HK-2 (cell line): ENCODE measurements around the gene SARS2.
"Not testable (repeated sequence)": the region's sequence is repeated elsewhere in the genome, so short reads cannot be mapped to it uniquely, and the experiment has no call there.

Source experiments
- DNase-seq: peaks from one replicate; pipeline ENCODE4 v3.0.0-alpha.2; 2018; ENCODE audit not compliant: unreplicated experiment

The SARS2 gene

DNA sequence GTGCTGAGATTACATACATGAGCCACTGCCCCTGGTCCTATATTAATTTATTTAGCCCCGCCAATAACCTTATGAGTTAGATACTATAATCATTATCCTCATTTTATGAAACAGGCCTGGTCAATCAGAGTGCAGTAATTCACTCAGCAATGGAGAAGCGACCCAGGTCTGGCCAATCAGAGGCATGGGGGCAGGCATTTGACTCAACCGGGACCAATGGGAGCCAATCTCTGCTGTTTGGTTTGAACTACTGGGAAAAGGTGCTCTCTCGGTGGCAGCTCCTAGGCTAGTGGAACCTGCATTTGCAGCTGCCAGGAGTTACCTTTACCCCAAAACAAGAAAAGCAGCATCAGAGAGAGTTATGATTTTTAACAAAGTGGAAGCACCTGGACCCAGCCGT lies 37.7 kb downstream of the SARS2 start:
- no peak for DNase-seq

DNA sequence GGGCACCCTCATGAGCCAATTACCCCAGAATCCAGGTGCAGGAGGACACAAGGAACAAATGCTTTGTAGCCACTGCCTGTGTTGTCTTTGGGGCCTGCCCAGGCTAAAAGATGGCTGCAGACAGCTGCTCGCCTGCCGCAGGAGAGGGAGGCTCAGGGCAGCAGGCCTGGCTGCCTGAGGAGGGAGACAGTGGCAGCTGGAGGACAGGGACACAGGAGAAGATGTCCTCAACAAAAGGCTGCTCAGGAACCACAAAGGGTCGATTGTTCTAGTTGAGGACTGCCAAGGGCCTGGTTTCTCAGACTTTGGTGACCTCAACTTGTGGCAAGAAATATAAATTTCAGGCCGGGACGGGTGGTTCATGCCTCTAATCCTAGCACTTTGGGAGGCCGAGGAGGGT lies 38.8 kb downstream of the SARS2 start:
- DNase-seq: no peak

DNA sequence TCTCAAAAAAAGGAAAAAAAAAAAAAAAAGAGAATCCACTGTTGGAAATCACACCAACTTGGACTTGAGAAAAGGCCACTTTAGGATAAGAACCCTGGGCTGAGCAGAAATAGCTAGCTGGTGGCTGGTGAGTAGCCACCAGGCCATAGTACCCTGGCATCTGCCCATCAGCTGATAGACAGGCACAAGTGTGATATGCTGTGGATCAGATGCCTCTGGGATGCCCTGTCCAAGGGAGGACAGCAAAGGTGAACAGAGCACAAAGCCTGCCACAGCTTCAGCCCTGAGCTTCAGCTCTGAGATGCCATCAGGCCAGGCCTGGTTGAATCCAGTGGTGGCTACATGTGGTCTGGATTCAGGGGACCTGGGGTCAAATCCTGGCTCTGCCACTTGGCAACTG lies 39.9 kb downstream of the SARS2 start:
- DNase-seq: no peak

DNA sequence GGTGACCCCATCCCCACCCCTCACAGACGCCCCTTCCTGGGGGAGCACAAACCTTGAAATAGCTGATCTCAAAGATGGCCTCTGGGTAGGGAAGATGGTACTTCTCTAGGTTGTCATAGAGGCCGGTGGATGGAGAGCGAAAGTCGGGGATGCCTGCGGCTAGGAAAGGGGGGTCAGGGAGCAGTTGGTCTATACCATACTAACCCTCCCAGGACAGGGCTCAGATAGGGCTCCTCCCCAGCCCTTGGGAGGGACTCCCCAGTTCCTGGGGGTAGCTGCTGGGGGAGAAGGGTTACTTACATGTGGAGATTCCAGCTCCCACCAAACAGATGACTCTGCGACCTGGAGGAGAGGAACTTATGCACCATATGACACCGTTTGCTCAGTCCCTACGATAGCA lies 40.8 kb downstream of the SARS2 start:
- DNase-seq: no peak

DNA sequence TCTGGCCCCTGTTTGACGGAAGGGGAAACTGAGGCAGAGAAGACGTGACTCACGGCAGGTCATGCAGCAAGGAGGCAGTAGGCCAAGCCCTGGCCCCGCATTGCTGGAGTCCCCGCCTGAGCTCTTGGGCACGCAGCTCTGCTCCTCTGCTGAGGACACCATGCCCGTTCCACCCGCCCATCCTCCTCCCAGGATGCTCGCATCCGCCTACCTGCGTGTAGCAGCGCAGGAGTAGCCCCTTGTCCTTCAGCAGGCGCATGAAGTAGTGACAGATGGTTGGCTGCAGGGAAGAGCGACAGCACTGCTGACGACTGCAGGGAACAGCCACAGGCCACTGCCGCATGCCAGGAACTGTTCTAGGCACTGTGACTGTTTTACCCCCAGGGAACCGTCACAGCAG lies 41.7 kb downstream of the SARS2 start:
- no peak for DNase-seq

DNA sequence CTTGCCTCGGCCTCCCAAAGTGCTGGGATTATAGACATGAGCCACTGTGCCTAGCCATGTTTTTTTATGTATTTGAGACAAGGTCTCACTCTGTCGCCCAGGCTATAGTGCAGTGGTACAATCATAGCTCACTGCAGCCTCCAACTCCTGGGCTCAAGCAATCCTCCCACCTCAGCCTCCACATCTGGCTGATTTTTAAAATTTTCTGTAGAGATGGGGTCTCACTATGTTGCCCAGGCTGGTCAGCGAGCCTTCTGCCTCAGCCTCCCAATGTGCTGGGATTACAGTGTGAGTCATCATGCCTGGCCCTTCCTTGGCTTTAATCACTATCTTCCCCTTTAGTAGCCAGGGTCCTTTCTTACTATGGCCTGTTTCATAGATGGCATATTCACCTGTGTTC lies 45.9 kb downstream of the SARS2 start:
- DNase-seq: not testable (repeated sequence)

DNA sequence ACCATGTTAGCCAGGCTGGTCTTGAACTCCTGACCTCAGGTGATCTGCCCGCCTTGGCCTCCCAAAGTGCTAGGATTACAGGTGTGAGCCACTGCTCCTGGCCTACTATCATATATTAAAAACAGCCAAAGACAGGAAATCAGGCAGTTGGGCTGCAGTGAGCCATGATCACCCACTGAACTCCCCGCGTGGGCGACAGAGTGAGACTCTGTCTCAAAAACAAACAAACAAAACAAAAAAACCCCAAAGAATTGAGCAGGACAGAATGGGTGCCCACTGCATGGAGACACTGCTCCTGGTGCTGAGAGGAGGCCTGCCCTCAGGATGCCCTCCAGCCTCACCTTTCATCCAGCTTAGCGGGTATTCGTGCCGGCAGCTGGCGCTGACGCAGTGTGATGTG lies 47.3 kb downstream of the SARS2 start:
- DNase-seq: no peak

DNA sequence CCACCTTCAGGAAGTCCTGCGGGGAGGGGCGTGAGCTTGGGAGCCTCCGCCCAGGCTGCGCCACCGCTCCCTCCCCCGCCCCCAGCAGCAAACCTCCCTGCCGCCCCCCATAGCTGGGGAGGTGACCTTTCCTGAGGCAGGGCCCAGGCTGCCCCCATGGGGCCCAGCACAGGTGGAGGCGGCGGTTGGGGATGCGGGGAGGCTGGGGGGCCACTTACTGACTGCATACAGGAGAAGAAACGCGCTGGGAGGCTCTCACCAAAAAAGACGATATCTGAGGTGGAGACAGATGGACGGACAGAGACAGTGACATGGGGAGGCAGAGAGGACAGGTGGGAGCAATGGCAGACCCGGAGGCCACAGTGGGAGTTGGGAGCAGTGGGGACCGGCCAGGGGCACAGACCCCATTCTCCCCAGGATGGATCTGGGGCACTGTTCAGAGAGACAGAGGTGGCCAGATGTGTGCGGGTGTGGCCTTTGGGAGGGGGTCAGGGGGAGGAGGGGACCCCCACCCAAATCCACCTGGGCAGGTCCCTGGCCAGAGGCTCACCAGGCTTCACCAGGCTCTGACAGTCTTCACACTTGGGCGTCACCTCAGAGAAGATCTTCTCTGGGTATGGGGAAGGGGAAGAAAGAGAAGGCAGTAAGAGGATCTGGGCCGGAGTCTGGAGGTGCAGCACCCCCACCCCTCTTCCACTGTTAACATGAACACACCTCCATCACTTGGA lies 49.5 kb downstream of the SARS2 start:
- DNase-seq: no peak

DNA sequence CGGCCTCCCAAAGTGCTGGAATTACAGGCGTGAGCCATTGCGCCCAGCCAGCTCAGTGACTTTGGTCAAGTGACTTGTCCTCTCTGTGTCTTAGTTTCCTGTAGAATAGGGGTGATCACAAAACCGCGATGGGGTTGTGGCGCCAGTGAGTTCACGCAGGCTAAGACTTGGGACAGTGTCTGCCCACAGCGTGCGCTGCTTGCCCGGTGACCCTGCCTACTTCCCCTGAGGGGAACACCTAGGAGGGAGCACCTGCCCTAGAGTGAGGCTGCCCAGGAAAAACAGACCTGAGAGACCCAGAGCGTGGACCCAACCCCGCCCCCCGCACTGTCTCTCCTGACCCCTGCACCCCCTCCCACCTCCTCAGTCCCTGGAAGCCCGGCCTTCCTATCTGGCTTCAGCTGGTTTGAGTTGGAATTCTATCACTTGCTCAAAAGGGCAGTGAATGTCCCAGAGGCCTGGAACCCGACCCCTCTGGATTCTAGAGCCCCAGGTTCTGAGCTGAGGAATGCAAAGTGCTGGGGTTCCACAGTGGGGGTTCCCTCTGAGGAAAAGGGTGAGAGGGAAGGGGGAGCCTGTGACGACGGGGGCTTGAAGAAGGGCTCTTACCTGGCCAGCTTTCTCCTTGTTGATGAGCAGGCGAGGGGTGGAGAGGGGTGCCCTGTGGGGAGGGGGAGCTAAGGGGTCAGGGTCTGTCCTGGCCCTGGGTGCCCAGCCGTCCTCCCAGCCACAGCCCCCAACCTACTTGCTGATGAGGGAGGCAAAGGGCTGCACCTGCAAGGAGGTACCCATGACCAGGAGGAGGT lies 50.3 kb downstream of the SARS2 start:
- DNase-seq: no peak

DNA sequence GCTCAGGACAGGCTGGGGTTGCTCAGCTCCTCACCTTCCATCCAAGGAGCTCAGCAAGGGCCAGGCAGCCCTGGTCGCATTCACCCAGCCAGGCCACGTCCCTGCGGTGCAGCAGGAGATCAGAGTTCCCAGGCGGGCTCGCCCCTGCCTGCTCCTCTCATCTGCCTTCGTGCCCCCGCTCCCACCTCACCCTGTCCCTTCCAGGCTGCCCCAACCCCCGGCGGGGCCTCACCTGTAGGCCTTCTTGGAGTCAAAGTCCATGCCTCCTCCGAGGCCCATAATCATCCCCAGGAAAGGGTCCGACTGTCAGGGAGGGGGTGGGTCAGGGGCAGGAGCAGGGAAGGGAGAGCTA lies 51.2 kb downstream of the SARS2 start:
- DNase-seq: no peak

DNA sequence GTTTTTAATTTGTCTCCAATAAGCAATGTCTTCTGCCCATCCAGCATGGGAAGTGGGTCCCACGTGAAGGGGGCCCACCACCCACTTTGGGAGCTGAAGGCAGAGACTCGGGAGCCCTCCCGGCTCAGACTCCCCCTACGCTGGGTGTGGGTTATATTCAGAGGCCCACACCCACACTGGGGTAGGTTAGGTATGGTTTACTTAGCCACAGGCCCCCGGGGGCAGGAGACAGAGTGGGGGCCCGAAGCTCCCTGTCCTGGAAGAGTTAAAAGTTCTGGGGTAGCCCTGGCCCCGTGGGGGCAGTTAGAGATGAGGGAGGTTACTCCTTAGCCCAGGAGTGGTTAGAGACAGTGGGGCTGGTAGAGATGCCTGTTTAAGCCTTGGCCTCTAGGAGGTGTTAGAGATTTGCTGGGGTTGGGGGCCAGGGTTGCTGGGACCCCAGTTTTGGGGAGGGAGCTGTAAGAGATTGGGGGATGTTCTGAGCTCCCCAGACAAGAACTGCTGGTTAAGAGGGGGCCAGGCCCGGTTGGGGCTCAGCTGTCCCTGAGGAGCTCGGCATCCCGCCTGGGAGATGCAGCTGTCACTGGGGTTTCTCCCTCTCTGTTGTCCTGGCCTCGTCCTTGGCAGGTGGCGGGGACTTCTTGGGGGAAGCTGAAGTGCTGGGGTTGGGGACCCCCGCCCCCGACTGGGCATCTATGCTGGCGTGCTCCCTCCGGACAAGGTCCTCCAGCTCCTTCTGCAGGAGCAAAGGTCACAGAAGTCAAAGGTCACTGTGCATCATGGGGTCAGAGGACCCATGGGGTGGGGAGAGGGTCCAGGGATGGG lies 51.8 kb downstream of the SARS2 start:
- DNase-seq: no peak

DNA sequence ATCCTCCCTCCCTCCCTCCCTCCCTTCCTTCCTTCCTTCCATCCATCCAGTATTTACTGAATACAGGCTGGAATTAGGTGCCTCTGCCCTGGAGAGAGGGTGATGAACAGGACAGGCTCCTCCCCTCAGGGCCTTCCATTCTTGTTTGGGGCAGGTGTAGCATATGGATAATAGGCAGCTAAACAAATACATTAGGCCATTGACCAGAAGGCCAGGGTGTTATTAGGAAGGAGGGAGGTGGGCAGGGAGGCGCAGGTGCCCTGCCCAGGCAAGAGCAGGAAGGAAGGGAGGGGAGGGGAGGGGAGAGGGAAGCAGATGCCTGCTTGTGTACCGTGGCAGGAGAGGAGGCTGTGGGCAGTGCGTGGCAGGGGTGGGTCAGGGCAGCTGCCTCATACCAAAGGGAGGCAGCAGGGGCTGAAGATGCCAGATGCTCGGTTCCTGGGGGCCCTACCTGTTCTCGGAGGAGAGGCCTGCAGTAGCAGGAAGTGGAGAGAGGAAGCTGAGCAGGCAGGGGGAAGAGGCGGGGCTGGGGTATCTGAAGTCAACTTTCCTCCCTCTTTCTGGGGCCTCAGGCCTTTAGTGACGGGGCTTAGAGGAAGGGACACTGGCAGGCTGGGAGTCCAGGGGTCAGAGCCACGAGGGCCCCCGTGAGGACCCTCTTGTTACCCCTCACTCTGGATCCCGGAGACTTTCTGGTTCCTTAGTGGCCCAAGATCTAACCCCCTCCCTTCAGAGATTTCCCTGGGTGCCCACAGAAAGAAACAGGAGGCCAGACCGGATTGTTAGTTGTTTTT lies 52.6 kb downstream of the SARS2 start, which contains the start of gene RINL:
RINL (minus strand) TSS at position 495 of the 794 bp plus-strand sequence. CDS start 1,533 bp downstream, outside the sequence.
- DNase-seq: no peak

DNA sequence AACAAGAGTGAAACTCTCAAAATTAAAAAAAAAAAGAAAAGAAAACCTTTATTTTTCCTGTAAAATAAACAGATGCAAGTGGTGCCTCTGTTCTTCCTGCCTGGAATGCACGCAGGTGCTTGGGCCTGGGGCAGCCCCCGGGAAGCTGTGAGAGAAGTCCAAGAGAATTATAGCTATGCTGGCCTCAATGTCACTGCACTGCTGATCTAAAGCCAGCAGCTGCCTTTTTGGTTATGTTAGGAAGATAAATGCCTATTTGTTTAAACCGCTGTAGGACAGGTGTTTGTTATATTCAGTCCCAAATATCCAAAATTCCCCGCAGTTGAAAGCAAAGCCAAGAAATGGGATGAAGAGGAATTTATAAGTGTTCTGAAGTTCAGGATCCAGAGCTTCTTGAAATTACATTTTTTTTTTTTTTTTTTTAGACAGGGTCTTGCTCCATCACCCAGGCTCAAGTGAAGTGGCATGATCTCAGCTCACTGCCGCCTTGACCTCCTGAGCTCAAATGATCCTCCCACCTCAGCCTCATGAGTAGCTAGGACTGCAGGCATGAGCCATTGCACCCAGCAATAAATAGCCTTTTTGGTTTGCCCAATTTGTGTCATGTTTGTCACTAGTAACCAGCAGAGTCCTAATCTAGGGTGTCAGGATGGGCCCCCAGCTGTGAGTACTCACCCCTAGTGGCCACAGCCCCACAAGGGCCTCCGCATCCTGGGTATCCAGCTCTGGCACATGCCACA lies 54.7 kb downstream of the SARS2 start:
- DNase-seq: no peak

DNA sequence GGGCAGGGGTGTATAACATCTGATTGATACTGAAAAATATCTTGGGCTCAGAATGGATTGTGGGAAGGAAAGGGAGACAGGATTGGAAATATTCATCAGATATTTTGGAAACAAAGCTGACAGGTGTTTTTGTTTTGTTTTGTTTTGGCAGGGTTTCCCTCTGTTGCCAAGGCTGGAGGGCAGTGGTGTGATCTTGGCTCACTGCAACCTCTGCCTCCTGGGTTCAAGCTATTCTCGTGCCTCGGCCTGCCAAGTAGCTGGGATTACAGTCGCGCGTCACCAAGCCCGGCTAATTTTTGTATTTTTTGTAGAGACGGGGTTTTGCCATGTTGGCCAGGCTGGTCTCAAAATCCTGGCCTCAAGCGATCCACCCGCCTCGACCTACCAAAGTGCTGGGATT lies 57.2 kb downstream of the SARS2 start:
- not testable (repeated sequence) for DNase-seq

DNA sequence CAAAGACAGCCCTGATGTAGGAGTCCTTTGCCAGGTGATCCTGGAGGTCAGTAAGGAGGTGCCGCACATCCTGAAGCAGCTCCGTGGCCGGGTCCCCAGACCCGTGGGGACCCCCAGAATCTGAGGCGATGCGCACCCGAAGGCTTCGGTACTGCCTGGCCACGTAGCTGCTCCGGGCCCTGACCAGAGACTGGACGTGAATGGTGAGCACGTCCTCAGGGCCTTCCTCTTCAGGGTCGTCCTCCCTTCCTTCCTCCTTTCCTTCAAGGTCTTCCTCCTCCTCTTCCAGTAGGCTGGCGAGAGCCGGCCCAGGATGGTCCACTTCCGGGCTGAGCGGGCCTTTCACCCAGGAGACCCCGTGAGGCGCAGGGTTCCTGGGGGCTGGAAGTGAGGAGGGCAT lies 60.0 kb downstream of the SARS2 start:
- no peak for DNase-seq

DNA sequence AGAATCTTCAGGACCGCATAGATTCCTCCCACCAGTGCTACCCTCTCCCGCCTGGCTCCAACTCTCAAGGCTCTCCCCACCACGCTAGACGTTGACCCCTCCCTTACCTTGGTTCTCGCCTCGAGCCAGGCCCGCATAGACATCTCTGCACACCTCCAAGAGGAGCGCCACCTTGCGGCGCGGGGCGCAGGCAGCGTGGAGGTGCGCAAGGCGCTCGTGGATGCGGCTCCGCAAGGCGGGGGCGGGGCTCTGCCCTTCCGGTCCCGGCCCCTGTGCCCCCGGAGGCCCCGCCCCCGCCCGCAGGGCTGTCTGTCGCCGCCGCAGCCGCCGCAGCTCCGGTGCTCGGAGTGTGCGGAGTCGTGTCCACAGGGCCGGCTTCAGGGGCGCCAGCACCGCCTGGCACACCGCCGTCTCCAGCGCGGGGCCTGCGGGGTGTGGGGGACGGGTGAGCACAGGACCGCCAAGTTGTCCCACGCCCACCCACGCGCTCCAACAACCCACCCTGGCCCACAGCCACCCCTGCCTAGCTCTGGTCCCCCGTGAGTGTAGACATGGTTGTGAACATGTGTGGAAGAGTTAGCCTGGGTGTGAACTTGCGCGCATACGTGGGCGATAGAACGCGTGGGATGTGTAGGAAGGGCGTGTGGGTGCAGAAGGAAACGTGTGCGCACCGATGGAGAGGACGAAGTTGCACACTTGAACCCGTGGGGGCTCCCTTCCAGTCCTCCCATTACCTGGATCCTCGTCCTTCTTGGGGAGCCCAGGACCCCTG lies 60.5 kb downstream of the SARS2 start:
- peak; percentile 64 for DNase-seq

DNA sequence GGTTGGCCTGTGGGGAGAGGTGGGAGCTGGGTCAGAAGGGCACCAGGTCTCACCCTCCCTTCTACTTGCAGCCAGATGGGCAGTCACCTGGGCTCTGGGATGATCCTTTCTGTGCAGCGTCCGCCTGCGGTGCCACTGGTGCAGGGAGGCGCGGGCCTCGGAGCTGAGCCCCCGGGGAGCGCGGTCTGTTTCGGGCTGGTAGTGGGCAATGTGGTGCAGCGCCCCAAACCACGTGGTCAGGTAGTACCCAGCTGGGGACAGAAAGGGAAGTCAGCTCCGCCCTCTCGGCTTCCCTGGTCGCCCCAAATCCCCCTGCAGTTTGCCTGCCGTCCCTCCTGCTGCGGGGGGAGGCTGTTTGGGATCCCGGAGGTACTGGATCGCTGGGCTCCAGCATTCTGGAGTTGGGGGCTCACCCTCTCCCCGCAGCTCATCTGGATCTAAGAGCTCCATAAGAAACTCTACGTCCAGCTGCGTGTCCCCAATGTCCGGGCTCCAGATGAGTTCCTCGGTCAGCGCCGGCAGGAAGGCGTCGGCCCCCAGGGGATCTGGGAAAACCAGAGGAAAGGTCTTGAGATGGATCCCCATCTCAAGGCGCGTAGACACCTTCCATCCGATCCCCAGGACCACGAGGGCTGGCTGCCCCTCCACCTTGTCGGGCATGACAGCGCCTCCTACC lies 61.3 kb downstream of the SARS2 start:
- no peak for DNase-seq

DNA sequence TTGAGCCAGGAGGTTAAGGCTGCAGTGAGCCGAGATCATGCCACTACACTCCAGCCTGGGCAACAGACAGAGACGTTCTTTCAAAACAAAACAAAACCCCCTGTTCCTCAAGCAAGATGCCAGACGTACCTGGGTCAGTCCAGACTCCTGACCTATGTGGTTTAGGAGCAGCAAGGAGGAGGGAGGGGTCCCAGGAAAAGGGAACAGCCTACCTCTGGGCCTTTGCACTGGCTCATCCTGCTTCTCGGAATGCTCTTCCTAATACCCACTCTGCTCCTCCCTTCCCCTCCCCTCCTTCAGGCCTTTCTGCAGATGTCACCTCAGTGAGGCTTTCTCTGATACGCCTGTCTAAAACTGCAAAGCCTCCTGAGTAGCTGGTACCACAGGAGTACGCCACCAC lies 62.0 kb downstream of the SARS2 start:
- DNase-seq: no peak

DNA sequence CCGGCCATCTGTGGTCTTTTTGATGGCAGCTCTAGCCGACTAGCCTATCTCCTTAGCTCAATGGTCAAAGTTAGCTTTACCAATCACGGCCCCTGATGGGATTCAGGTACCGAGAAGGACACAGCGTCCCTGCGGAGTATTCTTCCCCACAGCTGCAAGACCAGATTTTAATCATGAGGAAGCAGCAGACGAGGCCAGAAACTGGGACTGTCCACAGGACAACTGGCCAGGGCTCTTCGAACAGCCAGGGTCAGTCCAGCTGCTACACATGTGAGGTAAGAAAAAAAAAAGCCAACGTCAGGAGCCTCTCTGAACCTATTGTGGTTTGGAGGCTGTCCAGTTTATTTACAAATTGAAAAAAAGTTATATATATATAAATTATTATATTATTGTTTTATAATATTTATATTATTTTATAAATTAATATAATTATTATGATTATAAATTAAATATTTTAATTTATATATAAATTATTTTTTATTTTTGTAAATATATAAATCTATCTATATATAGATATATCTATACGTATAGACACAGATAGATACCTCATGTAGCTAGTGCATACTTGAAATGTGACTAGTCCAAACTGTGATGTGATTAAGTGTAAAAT lies 63.3 kb downstream of the SARS2 start:
- no peak for DNase-seq
